ENCODE results near the gene OMP. TPM values are rescaled to one million over a fixed set of nuclear protein-coding genes. Genes with fewer than 3 reads are reported as not detected.

OMP gene
- total and polyA plus RNA-seq, 2 of the 4 experiments (the other 2 are of a cell fraction) = 0.27 TPM; not detected in 1

DNA sequence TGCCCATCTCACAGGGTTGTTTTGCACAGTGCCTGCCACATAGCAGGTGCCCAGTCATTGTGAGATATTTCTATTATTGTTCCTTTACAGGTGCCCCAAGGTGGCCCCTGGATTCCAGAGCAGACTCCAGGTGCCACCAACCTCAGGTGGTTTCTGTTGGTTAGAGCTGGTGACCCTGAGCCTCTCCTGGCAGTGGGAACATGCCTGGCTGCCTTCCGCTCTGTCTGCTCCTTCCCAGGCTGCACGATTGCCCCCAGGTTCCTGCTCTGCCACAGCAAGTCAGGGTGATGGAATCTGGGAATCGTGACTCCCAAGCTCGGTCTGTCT lies 12.6 kb upstream of the OMP start:
- intact Hi-C loops (cut with micrococcal nuclease) (no loop called here), dilution Hi-C loops (cut with HindIII; ENCODE audit: low sequenced_read_pairs, unreplicated experiment) (no loop called here), in situ Hi-C loops (cut with MboI; ENCODE audit: low sequenced_read_pairs) (loop anchor here (5.0 kb wide), 1 partner anchor 43 kb away; no protein-coding TSS in a partner anchor)
- H2BK5ac ChIP-seq (ENCODE audit: low read depth, low read length, poor library complexity, severe bottlenecking) = no peak overlapping the region
- no peak overlapping the region for H4K5ac ChIP-seq (ENCODE audit: low read depth, low read length)
- H2AFZ ChIP-seq (replicated peaks; ENCODE audit: low read length, poor library complexity) = no peak overlapping the region
- H3K4me3 ChIP-seq (ENCODE audit: insufficient read depth, low read depth, low read length) = no peak overlapping the region
- no peaks in the 10 kb centered on the region for H3K9me3 ChIP-seq (ENCODE audit: control insufficient read depth, insufficient read depth, low read length)
- WGBS, 2 experiments (ENCODE audit: extremely low coverage in 2 of 2, insufficient read length in 1 of 2) = 53% methylated on average over 2 of the region's 4 CpGs; no CpG with 5 or more reads in 1 of the 2 experiments
- no peaks in the 10 kb centered on the region for H3K4me1 ChIP-seq (ENCODE audit: control insufficient read depth, insufficient read depth, low read length)
- no peak for DNase-seq
- H4K91ac ChIP-seq (ENCODE audit: insufficient read depth, low read depth, low read length) = no peak overlapping the region
- no peak overlapping the region for H3K4me2 ChIP-seq (ENCODE audit: low read depth, low read length)
- POLR2A ChIA-PET (ENCODE audit: unreplicated experiment) = no interaction called here
- no peaks in the 10 kb centered on the region for H3K27me3 ChIP-seq (ENCODE audit: control insufficient read depth, insufficient read depth, low read length)
- H3K23ac ChIP-seq (ENCODE audit: low read depth, low read length) = no peak overlapping the region
- H2AK9ac ChIP-seq (replicated peaks; ENCODE audit: low read depth, low read length, poor library complexity) = no peak overlapping the region
- H3K36me3 ChIP-seq (ENCODE audit: control insufficient read depth, insufficient read depth, low read length) = peaks cover 5% of the 10 kb centered on the region
- no peak overlapping the region for H2BK15ac ChIP-seq (ENCODE audit: low read depth, low read length)
- H3K9ac ChIP-seq (ENCODE audit: low read depth, low read length) = no peak overlapping the region
- H4K8ac ChIP-seq (ENCODE audit: low read depth in 2 of 2, low read length in 2 of 2) = no peak overlapping the region
- BruUV-seq (replicated peaks) = no TSS peak
- peaks cover 19% of the 10 kb centered on the region for H4K20me1 ChIP-seq (ENCODE audit: insufficient read depth, low read length)
- H3K14ac ChIP-seq (replicated peaks; ENCODE audit: low read depth, low read length) = no peak overlapping the region
- H2AK5ac ChIP-seq (ENCODE audit: low read depth, low read length) = no peak overlapping the region
- H3K79me1 ChIP-seq (ENCODE audit: low read depth in 1 of 2, low read length in 2 of 2) = no peaks in the 10 kb centered on the region; a peak in 1 of 4 replicates
- no peak for TF ChIP-seq SMC3 (IDR thresholded peaks at IDR 0.05; ENCODE audit: low read depth, low read length)
- TF ChIP-seq, protein P1, sequence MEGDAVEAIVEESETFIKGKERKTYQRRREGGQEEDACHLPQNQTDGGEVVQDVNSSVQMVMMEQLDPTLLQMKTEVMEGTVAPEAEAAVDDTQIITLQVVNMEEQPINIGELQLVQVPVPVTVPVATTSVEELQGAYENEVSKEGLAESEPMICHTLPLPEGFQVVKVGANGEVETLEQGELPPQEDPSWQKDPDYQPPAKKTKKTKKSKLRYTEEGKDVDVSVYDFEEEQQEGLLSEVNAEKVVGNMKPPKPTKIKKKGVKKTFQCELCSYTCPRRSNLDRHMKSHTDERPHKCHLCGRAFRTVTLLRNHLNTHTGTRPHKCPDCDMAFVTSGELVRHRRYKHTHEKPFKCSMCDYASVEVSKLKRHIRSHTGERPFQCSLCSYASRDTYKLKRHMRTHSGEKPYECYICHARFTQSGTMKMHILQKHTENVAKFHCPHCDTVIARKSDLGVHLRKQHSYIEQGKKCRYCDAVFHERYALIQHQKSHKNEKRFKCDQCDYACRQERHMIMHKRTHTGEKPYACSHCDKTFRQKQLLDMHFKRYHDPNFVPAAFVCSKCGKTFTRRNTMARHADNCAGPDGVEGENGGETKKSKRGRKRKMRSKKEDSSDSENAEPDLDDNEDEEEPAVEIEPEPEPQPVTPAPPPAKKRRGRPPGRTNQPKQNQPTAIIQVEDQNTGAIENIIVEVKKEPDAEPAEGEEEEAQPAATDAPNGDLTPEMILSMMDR (conservative IDR thresholded peaks at IDR 0.05; ENCODE audit: low read depth, low read length) = no peak
- no peak for TF ChIP-seq NFE2L2 (IDR thresholded peaks at IDR 0.05; ENCODE audit: low read depth, low read length)
- TF ChIP-seq BHLHE40 (IDR thresholded peaks at IDR 0.05; ENCODE audit: low read depth, low read length) = no peak
- TF ChIP-seq, protein P2, sequence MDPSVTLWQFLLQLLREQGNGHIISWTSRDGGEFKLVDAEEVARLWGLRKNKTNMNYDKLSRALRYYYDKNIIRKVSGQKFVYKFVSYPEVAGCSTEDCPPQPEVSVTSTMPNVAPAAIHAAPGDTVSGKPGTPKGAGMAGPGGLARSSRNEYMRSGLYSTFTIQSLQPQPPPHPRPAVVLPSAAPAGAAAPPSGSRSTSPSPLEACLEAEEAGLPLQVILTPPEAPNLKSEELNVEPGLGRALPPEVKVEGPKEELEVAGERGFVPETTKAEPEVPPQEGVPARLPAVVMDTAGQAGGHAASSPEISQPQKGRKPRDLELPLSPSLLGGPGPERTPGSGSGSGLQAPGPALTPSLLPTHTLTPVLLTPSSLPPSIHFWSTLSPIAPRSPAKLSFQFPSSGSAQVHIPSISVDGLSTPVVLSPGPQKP (IDR thresholded peaks at IDR 0.05; ENCODE audit: borderline replicate concordance, low read depth, low read length) = no peak
- no peak for TF ChIP-seq POLR2A (IDR thresholded peaks at IDR 0.05; ENCODE audit: low read depth, low read length)
- H3K18ac ChIP-seq (ENCODE audit: low read depth, low read length) = no peak overlapping the region
- ATAC-seq (ENCODE audit: low read depth) = no peak
- CTCF ChIA-PET = interaction anchor here (1.7 to 2.9 kb wide), 3 partner anchors 17 to 43 kb away, joined by 7 to 21 read pairs (median 12); partner anchors contain the start of gene CAPN5
- H2BK120ac ChIP-seq (ENCODE audit: low read depth, low read length) = no peak overlapping the region
- H3K4ac ChIP-seq (ENCODE audit: low read depth, low read length) = no peak overlapping the region
- no peak overlapping the region for H2BK20ac ChIP-seq (ENCODE audit: low read depth, low read length)
- H3K27ac ChIP-seq (ENCODE audit: insufficient read depth, low read length) = no peak overlapping the region
- H3K9me1 ChIP-seq (ENCODE audit: insufficient read depth, low read length) = no peaks in the 10 kb centered on the region
- no peak overlapping the region for H3K56ac ChIP-seq (ENCODE audit: extremely low read depth, insufficient read depth, low read length)

All from IMR-90 (cell line).